HAP-1 (cell line): ENCODE data around the gene UBXN1.
"Not testable (repeated sequence)": the region's sequence is repeated elsewhere in the genome, so short reads cannot be mapped to it uniquely, and the experiment has no call there.

Source experiments
- DNase-seq, 2 experiments: peaks; one replicate each; pipeline ENCODE4 v3.0.0-alpha.2; 2016 to 2020; ENCODE audit warnings: low spot score in 2 of 2
- H3K27me3 ChIP-seq: fragments of 250-450 bp; sonication (Bioruptor Pico); 2 replicates; pipeline ENCODE4 v1.5.1; 2020; ENCODE audit warnings: low read depth, mild to moderate bottlenecking, moderate library complexity
- H3K36me3 ChIP-seq: fragments of 250-450 bp; sonication (Bioruptor Pico); replicated peaks from 2 replicates; pipeline ENCODE4 v1.5.1; 2020; ENCODE audit warnings: mild to moderate bottlenecking
- H3K4me1 ChIP-seq: fragments of 250-450 bp; sonication (Bioruptor Pico); 2 replicates; pipeline ENCODE4 v1.5.1; 2020; ENCODE audit warnings: mild to moderate bottlenecking
- H3K4me3 ChIP-seq: fragments of 250-450 bp; sonication (Bioruptor Pico); 2 replicates; pipeline ENCODE4 v1.5.1; 2020; ENCODE audit warnings: mild to moderate bottlenecking, moderate library complexity
- H3K9me3 ChIP-seq: fragments of 250-450 bp; sonication (Bioruptor Pico); 2 replicates; pipeline ENCODE4 v1.5.1; 2020; ENCODE audit warnings: mild to moderate bottlenecking, moderate library complexity
- in situ Hi-C: fragments of 300-500 bp; cut with MboI; formaldehyde crosslinking; loops from 3 replicates; pipeline ENCODE4 v1.14.3; 2020; ENCODE audit warnings: low sequenced_read_pairs, inconsistent platforms, mixed read lengths

The UBXN1 gene

GRCh38 chr11:62703921-62704320 is 25.0 kb upstream of the UBXN1 start:
- H3K9me3 ChIP-seq, H3K4me3 ChIP-seq, DNase-seq, H3K27me3 ChIP-seq, in situ Hi-C loops: not testable (repeated sequence)
- Histone ChIP-seq H3K36me3 (peaks cover 64% of the 10 kb centered on the region), H3K4me1 (peaks cover 11% of the 10 kb centered on the region)

DNA sequence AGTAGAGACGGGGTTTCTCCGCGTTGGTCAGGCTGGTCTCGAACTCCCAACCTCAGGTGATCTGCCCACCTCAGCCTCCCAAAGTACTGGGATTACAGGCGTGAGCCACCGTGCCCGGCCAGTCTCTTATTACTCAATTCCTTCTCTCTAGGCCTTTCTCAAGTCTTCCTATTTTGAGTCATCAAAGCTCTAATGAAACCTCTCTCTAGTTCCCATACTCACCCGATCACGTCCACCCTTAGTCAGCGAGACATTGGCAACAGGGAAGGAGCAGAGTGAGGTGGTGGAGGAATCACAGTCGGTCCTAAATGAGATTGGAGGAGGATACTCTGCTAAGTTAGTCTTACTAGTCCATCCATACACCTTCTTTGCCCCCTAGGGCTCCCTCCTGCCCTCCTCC is 23.4 kb upstream of the UBXN1 start:
- no peak for DNase-seq
- Histone ChIP-seq H3K9me3 (no peaks in the 10 kb centered on the region), H3K36me3 (peaks cover 47% of the 10 kb centered on the region), H3K4me3 (no peak overlapping the region), H3K27me3 (no peaks in the 10 kb centered on the region), H3K4me1 (peaks cover 11% of the 10 kb centered on the region)
- in situ Hi-C loops, result no loop called here

- DNase-seq, result peak; percentile 56 to 84
- Histone ChIP-seq H3K27me3 (no peaks in the 10 kb centered on the region), H3K4me1 (no peaks in the 10 kb centered on the region), H3K36me3 (peaks cover 42% of the 10 kb centered on the region), H3K9me3 (no peaks in the 10 kb centered on the region), H3K4me3 (no peak overlapping the region)
- in situ Hi-C loops, result loop anchor here (10.0 kb wide), 1 partner anchor 300 kb away; no protein-coding TSS in a partner anchor
Measured at GRCh38 chr11:62694455-62695167, 15.7 kb upstream of the UBXN1 start.

- H3K27me3 ChIP-seq, H3K4me3 ChIP-seq, DNase-seq, H3K4me1 ChIP-seq, H3K9me3 ChIP-seq: not testable (repeated sequence)
- peaks cover 43% of the 10 kb centered on the region for H3K36me3 ChIP-seq
- in situ Hi-C loops, result loop anchor here (10.0 kb wide), 1 partner anchor 299 kb away; no protein-coding TSS in a partner anchor
Measured at GRCh38 chr11:62693624-62694023, 14.8 kb upstream of the UBXN1 start.

GRCh38 chr11:62689421-62690183 is 10.7 kb upstream of the UBXN1 start, which contains the start of gene LRRN4CL:
LRRN4CL (minus strand) TSS chr11:62689530; CDS start chr11:62688508, 1,022 bp downstream.
- Histone ChIP-seq H3K4me1 (no peaks in the 10 kb centered on the region), H3K36me3 (peaks cover 43% of the 10 kb centered on the region), H3K4me3 (no peak within 1 kb of the TSS), H3K27me3 (no peaks in the 10 kb centered on the region), H3K9me3 (no peaks in the 10 kb centered on the region)
- no peak for DNase-seq
- in situ Hi-C loops, result loop anchor here (10.0 kb wide), 1 partner anchor 295 kb away; no protein-coding TSS in a partner anchor

- H3K36me3 ChIP-seq, result peaks cover 33% of the 10 kb centered on the region
- H3K4me3 ChIP-seq, result no peak overlapping the region
- no peaks in the 10 kb centered on the region for H3K27me3 ChIP-seq
- H3K9me3 ChIP-seq, result no peaks in the 10 kb centered on the region
- in situ Hi-C loops, result no loop called here
- H3K4me1 ChIP-seq, result no peaks in the 10 kb centered on the region
- DNase-seq, result no peak
Measured at GRCh38 chr11:62688491-62688890, 9.6 kb upstream of the UBXN1 start.

DNA sequence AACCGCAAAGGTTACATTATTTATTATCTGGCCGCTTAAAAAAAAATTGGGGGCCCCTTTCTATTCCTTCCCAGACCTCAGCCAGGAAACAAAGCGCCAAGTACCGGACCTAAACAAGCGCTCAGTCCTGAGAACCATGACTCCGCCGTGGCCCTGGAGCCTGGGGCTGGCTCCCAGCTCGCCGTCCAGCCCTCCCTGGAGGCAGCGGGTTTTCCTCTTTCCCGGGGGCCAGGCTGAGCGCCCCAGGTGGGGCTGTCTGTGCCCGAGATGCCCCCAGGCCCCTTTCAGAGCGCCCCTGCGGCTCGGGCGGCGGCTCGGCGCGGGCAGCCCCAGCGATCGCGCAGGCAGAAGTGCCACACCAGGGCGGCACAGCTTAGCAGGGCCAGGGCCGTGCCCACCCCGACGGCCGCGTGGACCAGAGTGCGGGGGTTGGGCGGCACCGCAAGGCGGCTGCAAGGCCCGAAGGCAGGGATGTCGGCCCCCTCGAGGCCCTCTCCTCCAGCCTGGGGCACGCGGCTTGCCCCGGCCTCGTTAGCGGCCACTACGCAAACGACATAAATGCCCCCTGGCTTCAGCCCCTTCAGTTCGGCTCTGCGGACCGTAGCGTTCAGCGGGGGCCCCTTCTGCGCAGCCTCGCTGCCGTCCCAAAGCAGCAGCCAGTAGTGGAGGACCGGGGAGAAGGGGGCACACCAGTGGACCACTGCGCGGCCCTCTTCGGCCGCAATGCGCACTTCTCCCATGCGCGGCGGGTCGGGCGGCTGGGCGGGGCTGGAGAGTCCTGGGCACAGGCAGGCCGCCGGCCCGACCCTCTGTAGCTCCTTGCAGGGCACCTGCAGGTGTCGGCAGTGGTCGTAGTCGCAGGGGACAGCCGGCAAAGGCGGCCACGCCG is 8.9 kb upstream of the UBXN1 start:
- Histone ChIP-seq H3K9me3 (no peaks in the 10 kb centered on the region), H3K4me1 (no peaks in the 10 kb centered on the region), H3K4me3 (no peak overlapping the region), H3K27me3 (no peaks in the 10 kb centered on the region), H3K36me3 (peaks cover 26% of the 10 kb centered on the region)
- in situ Hi-C loops, result no loop called here
- no peak for DNase-seq

- in situ Hi-C loops, result no loop called here
Measured at GRCh38 chr11:62682518-62682917, 3.6 kb upstream of the UBXN1 start.

GRCh38 chr11:62680825-62681240 is 2.0 kb upstream of the UBXN1 start:
- H3K4me3 ChIP-seq, result no peak overlapping the region
- peak; percentile 59 to 64 for DNase-seq
- H3K4me1 ChIP-seq, result peaks cover 15% of the 10 kb centered on the region
- in situ Hi-C loops, result no loop called here
- no peaks in the 10 kb centered on the region for H3K9me3 ChIP-seq
- peaks cover 24% of the 10 kb centered on the region for H3K36me3 ChIP-seq
- no peaks in the 10 kb centered on the region for H3K27me3 ChIP-seq

More at GRCh38 chr11:62682518-62682917, 3.6 kb upstream of the UBXN1 start:
- Histone ChIP-seq H3K4me3 (no peak overlapping the region), H3K36me3 (peaks cover 7% of the 10 kb centered on the region), H3K9me3 (no peaks in the 10 kb centered on the region), H3K27me3 (no peaks in the 10 kb centered on the region), H3K4me1 (peaks cover 11% of the 10 kb centered on the region)
- DNase-seq, result no peak

DNA sequence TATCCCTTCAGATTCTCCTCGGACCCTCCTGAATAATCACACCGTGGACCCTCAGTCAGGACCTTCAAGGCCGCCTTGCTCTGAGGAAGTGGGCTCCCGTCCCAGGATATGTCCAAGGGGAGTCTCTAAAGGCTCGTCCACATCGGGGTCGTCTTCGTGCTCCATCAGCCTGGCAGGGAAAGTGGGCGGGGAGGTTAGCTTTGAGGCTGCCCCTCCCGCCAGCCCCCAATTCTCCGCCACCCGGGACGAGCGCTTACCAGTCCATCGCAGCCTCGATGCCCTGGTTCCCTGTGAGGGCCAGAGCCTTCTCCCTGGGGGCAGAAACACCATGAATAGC is 472 bp downstream of the UBXN1 start:
- peak overlapping the region; percentile 95 for H3K4me3 ChIP-seq
- no peak for DNase-seq
- H3K4me1 ChIP-seq, result peaks cover 15% of the 10 kb centered on the region
- in situ Hi-C loops, result no loop called here
- no peaks in the 10 kb centered on the region for H3K9me3 ChIP-seq
- H3K27me3 ChIP-seq, result no peaks in the 10 kb centered on the region
- H3K36me3 ChIP-seq, result peaks cover 38% of the 10 kb centered on the region

- Histone ChIP-seq H3K27me3 (no peaks in the 10 kb centered on the region), H3K36me3 (peaks cover 44% of the 10 kb centered on the region), H3K4me3 (peak overlapping the region; percentile 95), H3K4me1 (peaks cover 20% of the 10 kb centered on the region), H3K9me3 (no peaks in the 10 kb centered on the region)
- no peak for DNase-seq
- in situ Hi-C loops, result no loop called here
Measured at GRCh38 chr11:62677714-62678113, 1.2 kb downstream of the UBXN1 start.

DNA sequence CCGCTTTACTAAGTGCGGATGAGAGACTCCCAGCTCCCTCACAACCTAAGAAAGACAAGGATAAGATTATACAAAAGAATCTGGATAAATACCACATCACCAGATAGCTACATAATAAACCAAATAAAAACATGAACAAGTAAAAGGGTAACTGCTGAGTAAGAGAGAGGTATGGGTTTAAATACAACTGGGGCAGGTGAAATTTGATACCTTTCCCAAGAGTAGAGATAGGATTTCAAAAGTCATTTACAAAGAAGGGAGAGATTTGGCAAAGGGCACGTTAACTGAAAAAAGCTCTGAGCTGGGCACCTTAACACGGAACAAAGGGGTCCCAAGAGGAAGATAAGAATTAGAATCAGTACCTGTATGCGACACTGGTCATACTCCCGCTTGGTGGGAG is 1.7 kb downstream of the UBXN1 start:
- in situ Hi-C loops, result no loop called here
- Histone ChIP-seq H3K4me1 (peaks cover 23% of the 10 kb centered on the region), H3K36me3 (peaks cover 46% of the 10 kb centered on the region), H3K27me3 (no peaks in the 10 kb centered on the region), H3K9me3 (no peaks in the 10 kb centered on the region), H3K4me3 (0 out of 2 replicates have a peak overlapping the region, but pooled peaks have one; percentile 95)
- no peak for DNase-seq

GRCh38 chr11:62676698-62677097 is 2.2 kb downstream of the UBXN1 start:
- in situ Hi-C loops, result no loop called here
- no peak overlapping the region for H3K4me3 ChIP-seq
- H3K4me1 ChIP-seq, result peaks cover 23% of the 10 kb centered on the region
- H3K27me3 ChIP-seq, result no peaks in the 10 kb centered on the region
- H3K9me3 ChIP-seq, result no peaks in the 10 kb centered on the region
- no peak for DNase-seq
- peaks cover 46% of the 10 kb centered on the region for H3K36me3 ChIP-seq
